HG02884 (cell line): ENCODE measurements around the gene FAM163B.

ENCODE experiments used
- ATAC-seq: cut with Tn5 transposase; IDR thresholded peaks from one replicate; pipeline ENCODE4 v1.9.1; 2021; ENCODE audit warnings: mild to moderate bottlenecking, moderate library complexity; ENCODE audit not compliant: unreplicated experiment

FAM163B gene

DNA sequence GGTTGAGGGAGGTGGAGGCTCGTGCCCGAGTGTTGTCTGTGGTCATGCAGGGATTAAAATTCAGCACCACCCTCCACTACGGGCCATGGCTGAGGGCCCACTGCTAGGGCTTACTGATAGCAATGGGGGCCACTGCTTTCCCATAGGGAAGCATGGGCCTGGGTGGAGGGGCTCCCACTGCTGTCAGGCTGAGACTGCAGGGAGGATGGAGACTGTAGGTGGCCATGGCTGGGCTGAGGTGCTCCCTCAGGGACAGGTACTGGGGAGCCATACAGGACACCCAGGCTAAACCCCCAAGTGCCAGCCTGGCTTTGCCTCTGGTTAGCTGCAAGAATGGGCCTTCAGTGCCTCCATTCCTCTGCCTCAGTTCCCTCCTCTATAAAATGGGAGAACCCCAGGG is 26.1 kb downstream of the FAM163B start:
- ATAC-seq = no peak

DNA sequence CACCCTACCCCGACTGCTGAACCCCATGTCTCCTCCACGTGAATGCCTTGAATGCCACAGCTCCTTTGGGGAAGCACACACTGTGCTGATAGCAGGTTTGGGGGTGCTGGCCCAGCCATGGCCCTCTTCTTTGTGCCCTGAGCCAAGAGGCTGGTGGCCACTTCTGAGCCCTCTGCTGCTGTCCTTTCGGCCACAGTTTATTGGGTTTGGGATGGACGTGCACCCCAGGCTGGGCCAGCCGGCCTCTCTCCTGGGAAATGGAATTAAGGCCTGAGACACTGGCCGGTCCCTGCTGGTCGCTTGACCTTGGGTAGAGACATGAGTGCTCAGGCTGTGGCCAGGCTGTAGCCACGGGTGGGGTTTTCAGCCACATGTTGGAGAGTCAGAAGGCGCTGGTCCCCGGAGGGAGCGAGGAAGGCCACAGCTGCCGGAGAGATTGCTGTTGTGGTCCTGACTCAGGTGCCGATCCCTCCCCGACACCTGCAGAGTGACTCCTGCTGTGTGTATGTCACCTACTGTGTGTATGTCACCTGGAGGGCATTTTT is 26.6 kb downstream of the FAM163B start:
- no peak for ATAC-seq

DNA sequence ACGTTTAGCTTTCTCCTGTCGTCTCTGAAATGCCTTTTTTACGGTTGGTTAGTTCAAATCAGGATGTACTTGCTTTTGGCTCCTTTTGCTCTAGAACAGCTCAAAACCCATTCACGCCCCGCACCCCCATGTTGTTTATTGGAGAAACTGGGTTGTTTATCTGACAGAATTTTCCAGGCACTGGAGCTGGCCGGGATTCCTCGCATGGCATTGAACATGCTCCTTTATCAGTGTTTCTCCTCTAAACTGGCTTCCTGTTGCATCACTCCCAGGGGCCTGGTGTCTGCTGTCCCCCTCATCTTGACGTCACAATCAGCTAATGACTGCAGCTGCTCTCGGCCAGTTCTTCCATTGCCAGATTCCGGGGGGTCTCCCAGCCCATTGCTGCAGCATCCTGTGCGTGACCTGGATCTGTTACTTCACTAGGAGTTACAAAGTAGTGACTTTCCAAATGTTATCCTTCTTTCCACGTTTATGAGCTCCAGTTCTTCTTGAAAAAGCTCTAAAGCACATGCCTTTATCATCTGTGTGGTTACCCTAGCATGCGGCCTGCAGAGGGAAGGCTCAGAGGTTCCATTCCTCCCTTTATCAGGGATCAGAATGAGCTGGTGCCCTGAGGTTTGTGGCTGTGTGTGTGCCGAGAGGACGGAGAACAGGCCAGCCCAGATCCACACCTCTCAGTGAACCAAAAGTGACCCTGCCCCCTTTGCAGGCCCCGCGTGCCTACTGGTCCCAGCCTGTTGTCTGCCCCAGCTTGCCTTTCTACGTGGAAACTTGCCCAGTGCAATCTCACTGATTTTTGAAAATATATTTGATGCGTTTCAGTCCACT is 27.5 kb downstream of the FAM163B start:
- ATAC-seq = no peak

DNA sequence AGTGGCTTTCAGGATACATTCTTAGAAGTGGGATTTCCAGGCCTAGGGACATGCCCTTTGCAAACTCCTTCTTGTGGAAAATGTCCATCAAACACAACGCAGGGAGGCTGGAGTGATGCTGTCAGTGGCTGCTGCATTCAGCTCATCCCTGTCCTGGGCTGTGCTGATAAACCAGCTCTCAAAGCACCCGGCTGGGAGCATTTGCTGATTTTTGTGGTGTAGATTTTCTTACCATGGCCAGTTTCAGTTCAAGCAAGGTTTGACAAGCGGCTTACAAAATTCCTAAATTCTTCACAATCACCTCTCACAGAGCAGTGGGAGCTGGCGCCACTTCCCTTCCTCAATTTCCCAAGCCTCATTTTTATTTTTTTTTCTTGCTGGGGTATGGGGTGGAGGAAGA is 28.2 kb downstream of the FAM163B start:
- ATAC-seq = no peak

DNA sequence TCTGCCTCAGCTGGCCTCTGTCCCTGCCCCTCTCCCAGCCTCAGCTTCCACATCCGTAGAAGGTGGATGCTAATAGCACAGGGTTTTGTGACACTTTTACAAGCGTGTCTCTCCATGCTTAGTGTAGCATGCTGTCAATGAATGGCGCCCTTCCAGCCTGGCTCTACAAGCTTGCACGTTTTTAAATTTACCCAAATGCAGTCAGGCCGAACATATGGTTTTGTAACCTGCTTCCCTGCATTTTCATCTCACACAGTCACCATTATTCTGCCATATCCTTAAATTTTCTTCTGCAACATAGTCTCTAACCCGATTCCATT is 28.8 kb downstream of the FAM163B start:
- no peak for ATAC-seq

DNA sequence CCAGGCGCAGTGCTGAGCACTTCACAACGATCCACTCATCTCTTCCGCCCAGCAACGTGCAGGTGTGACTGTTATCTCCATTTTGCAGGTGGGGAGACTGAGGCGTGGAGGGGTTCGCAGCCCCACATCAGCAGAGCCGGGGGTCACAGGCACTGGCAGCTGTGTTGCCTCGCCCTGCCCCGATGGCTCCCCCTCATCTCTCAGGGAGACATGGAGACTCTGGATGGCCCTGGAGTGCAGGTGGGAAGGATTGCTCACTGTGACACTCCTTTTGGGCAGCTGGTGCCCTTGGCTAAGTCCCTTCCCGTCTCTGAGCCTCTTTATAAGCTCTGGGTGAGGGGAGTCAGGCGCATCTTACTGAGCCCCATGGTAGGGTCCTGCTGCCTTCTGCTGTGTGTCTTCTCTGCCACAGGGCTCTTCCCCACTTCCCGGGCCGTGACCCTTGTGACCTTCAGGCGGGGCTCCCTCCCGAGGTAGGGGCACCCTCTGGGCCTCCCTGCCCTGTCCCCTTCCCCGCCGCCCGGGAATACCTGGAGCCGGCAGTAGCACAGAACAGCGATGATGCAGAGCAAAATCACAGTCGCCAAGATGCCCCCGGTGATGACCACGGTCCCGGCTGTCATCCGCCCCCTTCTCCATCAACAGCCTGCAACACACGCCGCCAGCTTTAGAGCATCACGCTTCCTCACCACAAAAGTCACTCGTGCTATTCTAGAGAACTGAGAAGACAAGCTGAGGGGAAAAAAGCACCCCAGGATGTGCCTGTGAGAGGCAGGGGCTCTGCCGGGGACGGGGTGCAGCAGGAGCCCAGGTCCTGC is 29.4 kb downstream of the FAM163B start:
- ATAC-seq = no peak

DNA sequence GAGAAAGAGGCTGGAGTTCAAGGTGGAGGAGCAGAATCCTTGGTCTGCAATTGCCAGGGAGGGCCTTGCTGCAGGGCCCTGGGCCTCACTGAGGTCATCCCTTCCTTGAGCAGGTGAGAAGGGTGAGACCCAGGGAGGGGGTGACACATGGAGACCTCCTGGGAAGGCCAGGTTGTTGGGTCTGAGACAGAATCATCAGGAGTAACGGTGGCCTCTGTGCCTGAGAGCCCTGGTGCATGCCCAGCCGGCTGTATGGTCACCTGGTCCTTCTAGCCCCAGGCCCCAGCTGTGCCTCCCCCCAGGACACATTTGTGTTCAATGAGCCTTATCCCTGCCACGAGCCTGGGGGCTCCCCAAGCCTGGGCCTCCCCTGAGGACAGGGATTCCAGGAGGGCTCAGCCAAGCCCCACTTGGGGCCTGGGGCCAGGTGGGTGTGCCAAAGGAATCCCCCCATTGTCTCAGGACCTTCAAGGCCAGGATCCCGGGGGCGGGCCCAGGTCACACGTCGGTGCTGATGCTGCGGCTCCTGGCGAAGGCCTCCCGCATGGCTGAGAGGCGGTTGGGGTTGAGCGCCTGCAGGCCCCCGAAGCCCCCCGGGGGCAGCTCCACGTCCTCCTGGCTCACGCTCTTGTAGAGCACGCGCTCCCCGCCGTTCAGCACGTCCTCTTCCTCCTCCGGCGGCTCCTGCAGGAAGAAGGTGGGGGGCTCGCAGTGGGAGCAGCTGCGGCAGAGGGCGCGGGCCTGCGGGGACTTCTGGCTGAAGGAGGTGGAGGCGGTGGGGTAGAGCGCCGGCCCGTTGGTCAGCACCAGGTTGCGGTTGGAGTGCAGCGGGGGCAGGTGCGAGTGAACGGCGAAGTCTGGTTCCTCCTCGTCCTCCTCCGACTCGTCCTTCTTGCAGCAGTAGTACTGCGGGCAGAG is 30.4 kb downstream of the FAM163B start:
- ATAC-seq = no peak

DNA sequence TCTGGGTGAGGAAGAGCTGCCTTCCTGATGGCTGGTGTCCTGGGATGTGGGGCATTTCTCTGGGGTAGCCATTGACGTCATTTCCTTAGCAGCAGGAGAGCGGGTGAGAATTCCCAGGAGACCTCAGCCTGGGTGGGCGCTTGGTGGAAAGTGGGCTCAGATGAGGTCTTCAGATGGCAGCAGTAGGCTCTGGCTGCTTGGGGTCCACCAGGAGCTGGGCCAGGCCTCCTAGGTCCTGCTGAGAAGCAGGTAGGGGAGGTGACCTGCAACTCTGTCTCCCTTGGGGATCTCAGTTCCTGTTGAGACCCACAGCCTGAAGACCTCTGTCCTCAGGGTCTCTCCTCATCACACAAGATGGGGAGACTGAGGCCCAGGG is 31.5 kb downstream of the FAM163B start:
- ATAC-seq = no peak

DNA sequence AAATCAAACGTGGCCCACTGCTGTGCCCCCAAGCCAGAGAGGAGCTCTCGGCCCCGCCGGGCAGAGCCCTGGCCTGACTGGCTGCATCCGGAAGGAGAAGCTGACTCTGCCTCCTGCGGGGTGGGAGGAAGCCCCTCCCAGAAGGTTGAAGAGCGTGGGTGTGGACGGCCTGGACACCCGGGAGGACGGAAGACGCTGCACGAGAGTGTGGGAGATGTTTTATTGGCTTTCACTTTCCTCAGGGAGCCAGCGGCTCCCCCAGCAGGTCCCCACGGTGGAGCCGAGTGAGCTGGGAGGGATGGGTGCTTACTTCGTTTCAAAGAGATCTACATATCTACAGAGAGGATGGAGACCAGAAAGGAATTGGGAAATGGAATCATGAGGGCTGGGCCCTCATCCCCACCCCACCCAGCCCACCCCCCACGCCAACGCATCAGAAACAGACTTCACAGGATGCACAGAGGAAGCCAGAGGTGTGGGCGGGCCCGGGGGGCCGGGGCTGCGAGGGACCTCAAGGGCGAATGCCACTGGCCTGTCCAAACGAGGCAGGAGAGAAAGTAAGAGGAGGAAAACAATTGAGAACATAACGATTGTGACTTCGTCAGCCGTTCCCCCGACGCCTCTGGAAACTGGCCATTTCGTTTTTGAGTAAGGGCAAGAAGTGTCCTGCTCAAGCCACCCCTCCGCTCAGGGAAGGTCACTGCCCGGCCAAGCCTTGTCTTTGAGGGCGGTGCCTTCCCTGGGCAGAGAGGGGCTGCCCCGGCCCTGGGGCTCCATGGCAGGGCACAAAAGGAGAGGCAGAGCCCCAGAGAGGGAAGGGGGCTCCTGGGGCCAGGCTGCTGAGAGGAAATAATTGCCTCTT is 32.1 kb downstream of the FAM163B start:
- no peak for ATAC-seq

DNA sequence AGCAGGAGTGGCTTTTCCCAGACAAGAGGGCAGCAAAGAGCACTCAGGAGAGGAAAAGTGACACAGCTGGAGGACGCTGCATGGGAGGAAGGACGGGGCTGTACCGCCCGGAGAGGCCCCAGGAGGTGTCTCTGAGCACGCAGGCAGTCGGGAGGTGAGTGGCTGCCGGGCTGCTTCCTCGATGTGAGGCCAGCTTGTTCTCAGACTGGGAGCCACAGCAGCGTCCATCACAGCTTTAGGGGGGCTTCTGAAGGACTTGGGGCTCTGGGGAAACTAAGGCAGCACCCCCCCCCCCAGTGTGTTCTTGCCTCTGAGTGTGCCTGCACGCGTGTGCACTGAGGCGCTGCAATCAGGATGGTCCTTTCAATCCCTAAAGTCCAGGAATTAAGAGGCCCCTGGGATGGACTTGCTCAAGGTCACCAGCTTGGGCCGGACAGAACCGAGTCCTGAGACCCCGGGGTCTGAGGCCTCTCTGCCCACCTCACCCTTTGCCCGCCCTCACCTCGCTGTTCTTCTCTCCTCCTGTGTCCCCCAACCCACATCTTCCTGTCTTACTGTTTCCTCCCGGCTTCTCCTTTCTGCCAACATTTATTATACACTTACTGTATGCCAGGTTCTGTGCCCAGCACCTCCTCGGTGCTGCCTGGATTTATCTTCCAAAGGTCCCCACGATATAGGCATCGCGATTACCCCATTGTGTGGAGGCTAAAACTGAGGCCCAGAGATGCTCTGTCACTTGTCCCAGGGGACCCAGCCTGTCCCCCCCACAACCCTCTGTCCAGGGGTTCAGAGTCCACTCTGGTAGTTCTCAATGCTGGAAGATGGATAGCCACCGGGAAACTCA is 32.9 kb downstream of the FAM163B start:
- ATAC-seq = no peak

DNA sequence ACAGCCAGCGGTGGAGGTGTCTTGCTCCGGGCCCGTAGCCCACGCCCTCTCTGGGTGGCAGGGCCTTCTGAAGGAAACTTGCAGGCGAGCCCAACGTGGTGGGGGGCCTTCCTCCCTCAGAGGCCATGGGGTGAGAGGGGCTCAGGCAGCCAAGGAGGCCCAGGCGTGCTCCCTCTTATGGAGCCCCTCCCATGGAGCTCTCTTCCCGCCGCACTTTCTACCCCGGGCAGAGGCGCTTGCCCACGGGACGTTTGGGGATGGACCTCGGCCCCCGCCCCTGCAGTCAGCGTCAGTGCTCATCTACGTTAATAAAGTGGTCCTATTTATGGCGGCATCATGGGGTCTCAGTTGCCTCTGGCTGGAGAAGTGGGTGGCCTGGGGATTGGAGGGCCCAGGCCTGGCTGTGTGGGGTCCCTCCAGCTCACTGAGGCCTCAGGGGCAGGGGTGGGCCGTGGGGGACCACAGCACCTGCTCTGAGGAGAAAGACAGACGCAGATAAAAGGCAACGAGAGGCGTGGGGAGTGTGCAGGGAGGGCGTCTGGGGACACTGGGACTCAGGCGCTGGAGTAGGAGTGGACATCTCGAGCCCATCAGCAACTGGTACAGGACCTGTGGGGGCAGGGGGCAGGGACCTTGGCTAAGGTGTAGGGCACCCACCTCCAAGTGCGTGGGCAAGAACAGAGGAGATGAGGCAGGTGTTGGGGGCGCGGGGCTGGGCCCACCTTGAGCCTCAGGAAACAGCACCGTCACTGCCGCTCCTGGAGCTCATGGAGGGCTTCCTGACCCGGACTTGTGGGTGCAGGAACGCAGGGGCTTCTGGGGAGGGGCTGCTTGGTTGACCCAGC is 33.8 kb downstream of the FAM163B start:
- ATAC-seq = no peak

DNA sequence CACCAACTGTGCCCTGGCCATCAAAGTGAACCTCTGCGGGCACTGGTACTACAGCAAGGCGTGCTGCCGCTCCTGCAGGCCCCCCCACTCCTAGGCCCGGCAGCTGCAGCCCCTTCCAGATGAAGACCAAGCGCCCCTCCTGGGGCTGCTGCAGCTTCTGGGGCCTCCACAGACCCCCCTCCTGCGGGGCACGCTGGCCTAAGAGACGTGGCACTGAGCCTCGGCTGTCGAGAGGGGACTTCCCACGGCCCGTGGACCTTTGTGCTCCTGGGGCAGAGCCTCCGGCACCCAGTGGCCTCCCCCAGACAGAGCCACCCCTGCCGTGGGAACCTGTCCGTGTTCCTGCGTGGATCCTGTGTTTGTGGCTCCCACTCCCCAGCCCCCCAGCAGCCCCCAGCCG is 34.4 kb downstream of the FAM163B start:
- no peak for ATAC-seq

DNA sequence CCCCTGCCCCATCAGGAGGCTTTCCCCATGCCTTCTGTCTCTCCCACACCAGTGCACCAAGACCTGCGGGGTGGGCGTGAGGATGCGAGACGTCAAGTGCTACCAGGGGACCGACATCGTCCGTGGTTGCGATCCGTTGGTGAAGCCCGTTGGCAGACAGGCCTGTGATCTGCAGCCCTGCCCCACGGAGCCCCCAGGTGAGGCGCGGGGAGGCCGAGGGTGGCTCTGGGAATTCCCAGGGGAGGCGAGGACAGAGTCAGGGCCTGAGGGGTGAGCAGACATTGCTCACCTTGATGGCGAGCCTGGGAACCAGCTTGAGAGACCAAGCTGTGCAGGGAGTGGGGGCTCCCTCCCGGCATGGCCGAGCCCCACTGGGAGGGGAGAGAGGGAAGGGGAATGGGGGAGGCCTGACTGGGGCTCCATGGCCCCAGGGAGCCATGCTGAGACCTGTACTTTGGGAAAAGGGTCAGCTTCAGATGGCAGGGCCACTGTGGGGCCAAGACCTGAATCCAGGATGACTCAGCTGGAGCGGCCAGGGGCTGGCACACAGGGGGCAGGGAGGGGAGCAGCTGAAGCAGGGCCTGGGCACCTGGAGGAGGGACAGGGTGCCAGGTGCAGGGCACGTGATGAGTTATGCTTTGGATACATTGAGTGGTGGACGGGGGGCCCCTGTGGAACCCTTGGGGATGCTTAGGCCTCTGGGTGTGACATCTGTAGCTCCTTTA is 35.2 kb downstream of the FAM163B start:
- no peak for ATAC-seq

DNA sequence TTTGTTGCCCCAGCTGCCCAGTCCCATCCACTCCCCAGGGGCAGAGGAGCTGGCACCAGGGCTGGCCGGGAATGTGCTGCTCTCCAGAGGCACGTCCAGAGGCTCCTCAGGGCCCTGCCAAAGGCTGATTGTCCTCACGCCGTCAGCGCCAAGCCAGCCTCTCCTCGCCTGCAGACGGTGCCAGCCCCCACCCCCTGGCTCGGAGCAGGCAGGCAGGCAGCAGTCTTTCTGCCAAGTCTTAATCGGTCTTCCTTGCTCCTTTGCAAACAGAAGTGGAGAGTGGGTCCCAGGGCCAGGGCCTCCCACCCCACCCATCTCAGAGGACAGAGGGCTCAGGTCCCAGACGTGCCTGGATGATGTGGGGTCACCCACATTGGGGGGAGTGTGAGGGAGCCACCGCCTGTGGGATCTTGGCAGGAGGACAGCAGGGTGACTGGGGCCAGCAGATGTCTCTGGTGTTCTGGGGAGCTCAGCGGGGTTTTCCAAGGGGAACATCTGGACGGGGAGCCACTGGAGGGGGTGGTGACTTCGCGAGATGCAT is 36.3 kb downstream of the FAM163B start:
- ATAC-seq = no peak

DNA sequence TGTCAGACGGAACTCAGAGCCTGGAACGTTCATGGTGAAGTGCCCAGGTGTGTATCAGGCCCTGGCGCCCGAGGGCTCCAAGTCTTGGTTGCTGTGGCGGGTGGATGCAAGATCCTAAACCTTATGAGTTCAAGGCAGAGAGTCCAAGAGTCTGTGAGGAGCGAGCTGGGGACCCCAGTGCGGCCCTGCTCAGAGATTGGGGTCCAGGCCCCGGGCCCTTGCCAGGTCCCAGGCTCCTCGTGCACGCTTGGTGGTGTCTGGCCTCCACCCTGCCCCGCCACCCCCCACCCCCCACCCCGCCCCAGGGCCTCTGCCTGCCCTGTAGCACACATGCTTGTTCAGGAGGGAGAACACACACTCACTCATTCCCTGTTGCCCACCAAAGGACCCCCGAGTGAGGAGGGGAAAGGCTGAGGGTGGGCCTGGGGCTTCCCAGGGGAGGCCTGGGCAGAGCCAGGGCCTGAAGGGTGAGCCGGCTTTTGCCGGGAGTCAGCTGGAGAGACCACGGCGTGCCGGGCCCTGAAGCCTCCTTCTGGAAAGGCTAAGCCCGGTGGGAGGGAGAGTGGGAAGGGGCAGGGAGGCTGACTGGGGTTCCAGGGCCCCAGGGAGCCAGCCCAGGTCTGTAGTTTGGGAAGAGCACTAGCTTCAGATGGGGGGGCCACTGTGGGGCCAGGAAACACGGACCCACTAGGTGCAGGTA is 37.1 kb downstream of the FAM163B start:
- no peak for ATAC-seq

DNA sequence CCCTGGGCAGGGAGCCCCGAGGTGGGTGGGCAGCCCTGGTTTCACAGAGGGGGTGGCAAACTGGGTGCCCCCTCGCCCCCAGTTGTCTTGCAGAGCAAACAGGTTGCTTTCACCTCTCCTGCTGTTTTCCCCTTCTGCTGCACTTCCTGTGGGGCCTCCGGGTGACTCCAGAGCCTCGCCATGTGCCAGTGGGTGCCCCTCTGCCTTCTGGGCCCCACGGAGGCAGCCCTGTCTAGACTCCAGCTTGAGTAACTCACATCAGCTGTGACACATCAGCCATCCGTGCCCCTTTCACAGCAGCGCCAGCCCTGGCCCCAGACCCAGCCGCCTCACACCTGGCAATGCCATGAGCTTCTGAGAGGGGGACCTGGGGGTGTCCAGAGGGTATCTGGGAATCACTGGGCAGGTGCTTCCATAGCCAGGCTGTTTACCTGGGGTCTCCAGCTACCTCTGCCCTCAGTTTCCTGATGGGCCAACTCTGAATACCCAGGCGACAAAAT is 37.7 kb downstream of the FAM163B start:
- ATAC-seq = no peak

DNA sequence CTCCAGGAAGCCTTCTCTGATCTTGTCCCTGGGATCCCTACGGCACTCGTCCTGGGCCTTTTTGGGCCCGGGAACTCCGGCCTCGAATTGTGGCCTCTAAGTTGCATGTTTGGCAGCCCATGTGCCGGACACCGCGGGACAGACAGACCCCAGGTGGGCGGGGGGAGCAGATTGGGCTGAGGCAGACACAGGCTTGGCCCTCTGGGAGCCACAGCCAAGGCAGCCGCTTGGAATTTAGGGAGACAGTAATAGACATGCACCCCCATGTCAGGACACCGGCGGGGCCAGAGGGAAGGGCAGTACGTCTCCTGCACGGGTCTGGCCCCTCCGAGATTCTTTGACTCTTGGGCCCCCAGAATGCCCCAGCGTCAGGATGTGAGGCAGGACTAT is 38.5 kb downstream of the FAM163B start:
- ATAC-seq = no peak
